ENCODE results near the gene ZNF407.

The ZNF407 gene

GRCh38 chr18:74682141-74682990 lies 84.7 kb downstream of the ZNF407 start:
- no peak for DNase-seq

- no peak for DNase-seq
Measured at GRCh38 chr18:74682991-74683297, 85.3 kb downstream of the ZNF407 start.

GRCh38 chr18:74683573-74683972 lies 85.9 kb downstream of the ZNF407 start:
- no peak for DNase-seq

DNA sequence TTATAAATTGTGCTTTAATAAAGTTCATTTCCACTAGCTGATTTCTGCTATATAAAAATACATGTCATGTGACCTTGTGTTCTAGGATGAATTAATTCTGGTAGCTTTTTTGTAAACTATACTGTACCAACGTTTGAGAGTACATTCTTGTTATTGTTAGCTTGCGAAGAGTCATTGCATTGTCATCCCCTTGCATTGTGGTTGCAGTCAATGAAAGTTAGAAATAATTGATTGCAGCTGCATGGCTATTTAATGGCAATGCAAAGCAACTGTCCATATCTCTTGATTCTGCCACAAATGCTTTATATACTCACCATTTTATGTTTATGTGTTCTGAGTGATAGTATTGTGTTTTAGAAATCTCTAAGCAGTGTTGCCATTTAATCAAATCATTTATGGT lies 91.6 kb downstream of the ZNF407 start:
- no peak for DNase-seq

DNA sequence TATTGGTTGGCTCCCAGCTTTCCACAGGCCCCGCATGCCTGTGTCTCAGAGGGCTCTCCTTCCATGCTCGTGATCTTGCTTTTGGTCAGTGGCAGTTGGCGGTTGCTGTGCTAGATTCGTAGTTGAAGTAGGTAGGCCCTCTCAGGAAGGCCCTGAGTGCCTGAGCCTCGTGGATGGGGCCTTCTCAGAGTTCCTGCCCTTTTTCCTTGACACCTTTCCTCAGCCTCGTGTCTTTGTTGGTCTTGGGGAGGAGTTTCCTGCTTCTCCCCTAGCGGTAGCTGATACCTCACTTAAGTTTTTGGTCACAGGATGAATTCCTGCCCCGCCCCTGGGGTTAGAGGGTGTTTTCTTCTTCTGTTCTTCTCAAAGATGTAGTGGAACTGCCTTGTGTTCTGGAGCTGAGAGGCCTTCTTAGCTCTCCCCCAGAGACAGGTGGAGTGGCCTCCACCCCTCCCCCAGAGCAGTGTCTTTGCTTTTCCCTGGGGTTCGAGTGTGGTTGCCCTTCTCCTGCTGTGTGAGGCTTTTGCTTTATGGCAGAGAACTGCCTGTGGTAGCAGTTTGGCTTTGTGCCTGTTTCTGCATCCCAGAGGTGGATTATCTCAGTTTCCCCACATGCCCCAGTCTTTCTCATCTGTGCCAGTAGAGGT lies 94.8 kb downstream of the ZNF407 start:
- DNase-seq: no peak

DNA sequence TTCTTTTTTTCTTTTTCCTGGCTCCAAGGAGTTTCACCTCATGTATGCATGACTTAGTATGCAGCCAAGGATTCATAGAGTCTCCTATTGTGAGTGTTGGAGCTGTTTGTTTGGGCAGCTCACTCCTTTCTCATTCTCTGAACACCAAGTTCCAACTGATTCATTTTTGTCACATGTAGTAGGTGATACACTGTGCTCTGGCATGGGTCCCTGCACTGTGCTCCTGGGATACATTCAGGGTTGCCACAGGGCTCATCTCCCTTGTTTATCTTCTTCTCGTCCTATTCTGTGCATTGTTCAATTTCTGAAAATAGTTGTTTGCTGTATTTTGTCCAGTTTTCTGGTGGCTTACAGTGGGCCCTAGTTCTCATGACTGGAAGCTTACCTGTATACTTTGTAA lies 96.8 kb downstream of the ZNF407 start:
- DNase-seq: no peak

DNA sequence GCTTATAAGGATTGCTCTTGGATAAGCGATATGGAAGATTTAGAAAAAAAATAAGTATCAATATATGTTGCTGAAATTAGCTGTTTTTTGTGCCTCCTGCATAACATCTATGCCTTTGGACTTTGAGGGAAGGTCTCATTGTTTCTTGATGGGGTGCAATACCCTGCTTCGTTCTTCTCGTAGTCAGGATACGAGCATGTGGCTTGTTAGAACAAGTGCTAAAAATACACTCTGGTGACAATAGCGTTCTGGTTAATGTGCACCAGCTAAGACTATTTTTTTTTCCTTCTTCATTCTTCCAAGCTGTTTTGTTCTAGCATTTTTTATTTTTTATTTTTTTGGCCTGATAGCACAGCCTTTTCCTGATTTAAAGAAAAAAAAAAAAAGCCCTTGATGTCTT lies 97.5 kb downstream of the ZNF407 start:
- DNase-seq: no peak

DNA sequence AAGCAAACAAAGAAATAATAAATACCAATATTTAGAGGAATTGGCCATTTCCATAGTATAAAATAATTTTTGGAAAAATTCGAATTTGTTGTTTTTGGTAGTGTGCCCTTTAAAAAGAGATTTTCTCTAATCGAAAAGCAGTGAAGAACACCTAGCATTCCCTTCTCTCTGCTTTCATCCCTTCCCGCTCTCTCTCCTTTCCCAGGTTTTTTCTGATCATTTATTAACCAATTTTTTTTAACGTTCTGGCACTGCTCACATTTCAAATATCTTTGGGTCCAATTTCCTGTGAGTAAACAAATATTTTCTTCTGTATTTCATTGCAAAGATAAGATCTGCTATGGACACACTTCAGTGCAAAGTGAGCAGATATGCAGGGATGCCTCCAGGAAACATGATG lies 101.2 kb downstream of the ZNF407 start:
- DNase-seq: no peak

DNA sequence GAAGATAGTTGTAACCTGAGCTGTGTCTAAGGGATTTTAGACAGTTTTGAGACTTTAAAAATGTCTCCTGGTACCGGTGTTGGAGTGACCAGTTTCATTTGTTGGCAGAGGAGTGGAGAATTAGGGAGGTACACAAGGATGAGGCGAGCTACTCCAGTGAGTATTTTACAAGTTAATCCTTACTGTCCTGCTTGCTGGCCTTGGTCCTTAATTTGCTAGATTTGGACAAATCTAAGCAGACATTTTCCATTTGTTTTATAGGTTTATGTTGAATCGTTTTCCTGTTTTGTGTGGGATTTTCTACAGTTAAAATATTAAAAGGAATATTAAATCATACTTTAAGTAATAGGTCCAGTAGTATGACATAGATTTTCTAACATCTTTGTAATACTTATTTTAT lies 101.8 kb downstream of the ZNF407 start:
- no peak for DNase-seq

- no peak for DNase-seq
Measured at GRCh38 chr18:74702950-74703349, 105.3 kb downstream of the ZNF407 start.

DNA sequence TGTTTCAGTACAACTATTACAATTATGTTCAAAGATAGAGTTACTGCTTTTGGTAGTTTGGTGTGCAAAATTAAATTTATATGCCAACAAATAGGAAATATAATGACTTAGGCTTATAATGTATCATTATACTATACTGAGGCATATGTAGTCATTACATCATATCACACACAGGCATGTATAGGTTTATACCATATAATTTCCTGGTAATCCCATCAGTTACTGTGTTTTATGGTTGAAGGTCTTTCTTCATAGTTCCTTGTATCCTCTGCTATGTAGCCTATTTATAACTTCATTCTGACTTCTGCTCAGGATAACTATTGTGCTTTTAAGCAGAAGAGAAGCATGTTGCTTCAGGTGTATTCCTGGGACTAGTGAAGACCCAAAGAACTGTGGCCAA lies 110.5 kb downstream of the ZNF407 start:
- no peak for DNase-seq

DNA sequence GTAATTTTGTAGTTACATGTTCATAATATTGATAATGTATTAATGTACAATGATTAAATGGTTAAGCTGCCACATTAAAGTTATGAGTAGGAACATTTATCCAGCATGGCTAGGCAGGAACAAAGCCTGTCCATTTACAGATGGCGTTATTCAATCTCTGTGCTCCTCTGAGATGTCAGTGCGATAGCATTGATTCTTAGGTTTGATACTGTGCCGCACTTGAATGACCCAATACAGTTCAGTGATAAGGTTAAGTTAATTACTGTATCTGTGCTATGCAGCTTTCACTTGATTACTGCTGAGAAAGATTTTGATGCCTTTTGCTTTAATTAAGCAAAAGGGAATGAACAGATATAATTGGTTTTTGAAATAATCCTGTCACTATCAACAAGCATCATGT lies 111.8 kb downstream of the ZNF407 start:
- DNase-seq: no peak

DNA sequence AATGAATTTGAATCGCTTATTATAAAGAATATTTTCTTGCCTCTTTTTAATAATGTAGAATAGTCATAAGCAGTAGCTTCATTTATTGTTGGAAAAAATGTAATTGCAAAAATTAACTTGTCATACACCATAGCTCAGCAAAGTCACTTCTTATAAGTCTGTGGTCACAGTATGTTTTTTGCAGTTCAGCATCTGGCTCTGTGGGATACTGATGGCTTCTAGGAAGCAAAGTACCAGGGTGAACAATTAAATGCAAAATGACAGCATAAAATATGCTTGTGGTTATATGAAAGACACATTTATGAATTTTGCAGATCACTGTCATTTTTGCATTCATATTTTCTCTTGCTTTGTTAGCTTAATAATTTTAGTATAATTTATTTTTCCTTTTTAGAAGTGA lies 116.5 kb downstream of the ZNF407 start:
- DNase-seq: no peak

DNA sequence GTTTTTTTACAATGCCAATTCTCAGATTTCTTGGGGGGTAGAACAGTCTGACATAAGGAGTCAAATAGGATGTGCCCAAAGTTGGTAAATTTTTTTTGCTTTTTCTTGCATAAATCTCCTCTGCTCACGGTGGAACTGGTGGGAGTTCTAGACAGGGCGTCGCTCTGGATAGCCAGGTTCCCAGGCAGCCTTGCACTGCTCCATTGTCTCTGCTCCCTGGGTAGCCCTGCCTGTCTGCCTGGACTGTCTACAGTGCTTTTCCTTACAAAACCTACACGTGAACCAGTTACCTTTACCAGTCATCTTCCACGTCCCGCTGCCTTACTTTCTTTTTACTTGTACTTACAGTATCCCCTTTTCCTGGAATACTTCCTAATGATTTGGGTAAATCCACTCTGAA lies 117.1 kb downstream of the ZNF407 start:
- no peak for DNase-seq

DNA sequence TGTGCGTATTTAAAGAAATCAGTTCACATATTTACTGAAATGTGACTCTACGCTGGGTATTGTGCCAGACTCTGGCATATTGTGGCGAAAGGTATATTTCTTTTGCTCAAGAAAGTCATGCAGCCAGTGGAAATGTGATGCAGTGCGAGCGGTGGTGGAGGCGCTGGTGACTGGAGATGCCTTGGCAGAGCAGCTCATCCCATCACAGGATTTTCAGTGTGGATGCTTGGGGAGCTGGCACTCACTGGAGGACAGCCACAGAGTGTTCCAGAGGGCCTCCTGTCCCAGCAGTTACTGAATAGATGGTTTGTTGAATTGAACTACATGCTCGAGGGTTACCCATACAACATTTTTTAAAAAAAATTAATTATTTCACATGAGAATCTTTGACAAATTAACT lies 117.6 kb downstream of the ZNF407 start:
- no peak for DNase-seq

- no peak for DNase-seq
Measured at GRCh38 chr18:74715865-74716712, 118.4 kb downstream of the ZNF407 start.

- DNase-seq: no peak
Measured at GRCh38 chr18:74718312-74718711, 120.6 kb downstream of the ZNF407 start.

GRCh38 chr18:74722237-74722636 lies 124.6 kb downstream of the ZNF407 start:
- DNase-seq: no peak

GRCh38 chr18:74724186-74724585 lies 126.5 kb downstream of the ZNF407 start:
- no peak for DNase-seq

DNA sequence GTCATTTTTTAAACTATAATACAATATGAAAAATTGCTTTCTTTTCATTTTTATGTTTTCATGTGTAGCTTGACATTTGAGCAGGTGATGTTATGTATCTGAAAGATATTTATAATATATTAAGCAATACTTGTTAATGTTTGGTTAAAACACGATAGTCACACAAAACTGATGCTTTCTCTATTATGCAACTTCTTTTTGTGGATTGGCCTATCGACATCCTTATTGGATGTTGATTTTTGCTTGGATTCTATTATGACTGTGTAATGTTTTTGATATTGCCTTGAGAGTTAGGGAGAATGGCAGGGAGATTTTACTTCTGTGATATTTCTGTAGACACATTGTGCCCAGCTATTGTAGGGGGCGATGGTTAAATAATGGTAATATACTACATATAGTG lies 128.0 kb downstream of the ZNF407 start:
- DNase-seq: no peak

DNA sequence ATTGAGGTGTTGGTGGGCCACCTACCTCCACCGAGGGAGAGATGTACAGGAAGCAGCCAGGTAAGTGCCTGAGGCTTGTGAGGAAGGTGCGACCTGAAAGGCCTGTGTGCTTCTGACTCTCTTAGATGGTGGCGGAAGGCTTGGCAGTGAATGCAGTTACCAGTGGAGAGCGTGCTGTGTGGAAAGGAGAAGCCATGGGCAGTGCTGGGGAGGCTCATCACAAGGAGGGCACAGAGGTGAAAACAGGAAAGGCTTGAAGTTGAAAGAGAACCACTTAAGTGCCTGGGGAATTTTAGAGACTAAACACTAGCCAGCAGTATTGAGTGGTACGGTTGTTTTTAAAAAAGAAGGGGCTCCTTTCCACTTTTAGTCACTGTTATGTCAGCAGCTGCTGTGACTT lies 130.9 kb downstream of the ZNF407 start:
- no peak for DNase-seq

DNA sequence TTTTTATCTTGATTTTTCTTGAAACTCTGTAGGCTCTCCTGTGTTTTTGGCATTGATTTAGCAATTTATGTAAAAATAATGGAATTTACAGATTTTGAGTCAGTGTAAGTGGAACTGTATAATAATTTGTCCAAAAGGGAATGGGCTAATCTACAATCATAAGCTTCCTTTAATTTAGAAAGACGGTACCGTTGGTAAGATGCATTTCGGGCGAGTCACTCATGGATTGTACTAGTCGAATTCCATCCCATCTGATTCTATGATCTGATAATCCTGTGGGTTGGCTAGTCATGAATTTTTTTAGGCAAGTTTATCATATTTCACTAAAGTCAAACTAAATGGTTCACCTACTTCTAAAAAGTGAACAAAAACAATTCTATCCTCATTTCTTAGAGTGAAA lies 133.4 kb downstream of the ZNF407 start:
- no peak for DNase-seq

- DNase-seq: no peak
Measured at GRCh38 chr18:74732380-74732779, 134.7 kb downstream of the ZNF407 start.

GRCh38 chr18:74733598-74733997 lies 135.9 kb downstream of the ZNF407 start:
- no peak for DNase-seq

Measured in hematopoietic multipotent progenitor cell treated with erythropoietin and hydrocortisone succinate and interleukin-3 and kit ligand, for 8 days (in vitro differentiated cells).